K562 treated with DMSO at 1 percent for 24 hours (cell line): ENCODE results near the gene DPY19L3. TPM values are rescaled to one million over a fixed set of nuclear protein-coding genes. Genes with fewer than 3 reads are reported as not detected.

Experiments
- total RNA-seq: library from RNA; unstranded; fragments of 300-600 nt; gene quantifications from 2 replicates; pipeline ENCODE4 v1.2.3, GENCODE V29; 2022; ENCODE audit warnings: low read depth; ENCODE audit not compliant: insufficient read depth

The DPY19L3 gene
- 5.2 and 6.8 TPM in 2 replicates for total RNA-seq

GRCh38 chr19:32405431-32406160 lies at the start of gene DPY19L3:
TSS of gene DPY19L3 (plus strand) at chr19:32405770. CDS start at chr19:32408254, 2,484 bp downstream.

Other genes starting within 250 kb of the DPY19L3 start
- gene ZNF507, start 60.2 kb upstream of the DPY19L3 start, total RNA-seq, result 5.0 and 5.8 TPM in 2 replicates
- gene PDCD5, start 175.4 kb downstream of the DPY19L3 start, total RNA-seq, result 69.9 and 74.2 TPM in 2 replicates